Measurements from ENCODE around the gene RBM38. TPM values are rescaled to one million over a fixed set of nuclear protein-coding genes. Genes with fewer than 3 reads are reported as not detected.
A peak's percentile ranks its signal among the peaks of the same experiment; 100 is the strongest.

RBM38 gene
- polyA plus RNA-seq, 2 of the 4 experiments (the other 2 are of a cell fraction), result 6.6 to 14.2 TPM

GRCh38 chr20:57437672-57438330 lies 46.6 kb downstream of the RBM38 start:
- peaks cover 5% of the 10 kb centered on the region; the same call in 1 of the 3 replicates for H3K9me3 ChIP-seq
- H3K4me1 ChIP-seq, result peaks cover 3% of the 10 kb centered on the region; the same call in 1 of the 3 replicates
- ChIA-PET POLR2A (no interaction called here), CTCF (interaction anchor here (1.3 to 1.6 kb wide), 2 partner anchors 9 to 25 kb away, joined by 6 read pairs; no protein-coding TSS in a partner anchor)
- ATAC-seq, result no peak
- no peak overlapping the region for H3K4me2 ChIP-seq
- no peak overlapping the region for H3K4me3 ChIP-seq
- no peak overlapping the region for H3K27ac ChIP-seq
- FAIRE-seq, result no peak
- no peak for DNase-seq (ENCODE audit: low read depth in 1 of 2, low spot score in 1 of 2)
- 88% methylated on average over 13 of the region's 18 CpGs for WGBS (ENCODE audit: missing lambda C conversion rate)
- TF ChIP-seq RARB (CRISPR knock-in tag; IDR thresholded peaks at IDR 0.05) (no peak), EP300 (IDR thresholded peaks at IDR 0.05) (no peak), FOXS1 (CRISPR knock-in tag; IDR thresholded peaks at IDR 0.05) (no peak), MYC (IDR thresholded peaks at IDR 0.05; ENCODE audit: borderline replicate concordance, low read length) (no peak), CHD2 (IDR thresholded peaks at IDR 0.05; ENCODE audit: low read length, partially characterized antibody) (no peak), BHLHE40 (IDR thresholded peaks at IDR 0.05; ENCODE audit: low read depth, low read length) (no peak), TFCP2L1 (CRISPR knock-in tag; IDR thresholded peaks at IDR 0.05) (no peak), ESRRA (IDR thresholded peaks at IDR 0.05; ENCODE audit: borderline replicate concordance, low read length) (no peak), HDAC2 (IDR thresholded peaks at IDR 0.05) (no peak), POLR2A (IDR thresholded peaks at IDR 0.05; ENCODE audit: low read length) (no peak), NPAS2 (CRISPR knock-in tag; IDR thresholded peaks at IDR 0.05; ENCODE audit: borderline replicate concordance) (no peak)

GRCh38 chr20:57438552-57438951 lies 47.4 kb downstream of the RBM38 start:
- POLR2A ChIA-PET, result no interaction called here
- ATAC-seq, result no peak
- CTCF ChIA-PET, result interaction anchor here (1.0 to 1.4 kb wide), 3 partner anchors 40 to 60 kb away, joined by 3 read pairs; no protein-coding TSS in a partner anchor
- Histone ChIP-seq H3K4me2 (no peak overlapping the region), H3K27ac (no peak overlapping the region), H3K4me3 (no peak overlapping the region), H3K9me3 (peaks cover 5% of the 10 kb centered on the region; the same call in 1 of the 3 replicates), H3K4me1 (peaks cover 3% of the 10 kb centered on the region; the same call in 1 of the 3 replicates)
- no peak for TF ChIP-seq ESRRA (IDR thresholded peaks at IDR 0.05; ENCODE audit: borderline replicate concordance, low read length)
- TF ChIP-seq KDM1A (IDR thresholded peaks at IDR 0.05; ENCODE audit: low read depth), result no peak
- TF ChIP-seq ZSCAN20 (CRISPR knock-in tag; IDR thresholded peaks at IDR 0.05), result no peak
- no peak for FAIRE-seq
- no peak for DNase-seq (ENCODE audit: low read depth in 1 of 2, low spot score in 1 of 2)
- WGBS (ENCODE audit: missing lambda C conversion rate), result 73% methylated on average over 4 of the region's 5 CpGs

GRCh38 chr20:57439432-57439831 lies 48.2 kb downstream of the RBM38 start:
- Histone ChIP-seq H3K4me3 (no peak overlapping the region), H3K4me1 (peaks cover 3% of the 10 kb centered on the region; the same call in 1 of the 3 replicates), H3K27ac (no peak overlapping the region), H3K9me3 (peaks cover 5% of the 10 kb centered on the region; the same call in 1 of the 3 replicates), H3K4me2 (peak overlapping the region; percentile 30; the same call in 2 of the 3 replicates)
- ChIA-PET CTCF (interaction anchor here (0.7 to 1.5 kb wide), 5 partner anchors 39 to 59 kb away, joined by 3 read pairs; no protein-coding TSS in a partner anchor), POLR2A (no interaction called here)
- 31% methylated on average over 4 of the region's 6 CpGs for WGBS (ENCODE audit: missing lambda C conversion rate)
- DNase-seq (ENCODE audit: low read depth in 1 of 2, low spot score in 1 of 2), result peak in 1 of 2 experiments; percentile 29
- peak; percentile 32 to 40; a peak in 1 of 6 replicates for ATAC-seq
- TF ChIP-seq MYC (IDR thresholded peaks at IDR 0.05; ENCODE audit: borderline replicate concordance, low read length) (no peak), CHD2 (IDR thresholded peaks at IDR 0.05; ENCODE audit: low read length, partially characterized antibody) (no peak), MAFK (IDR thresholded peaks at IDR 0.05; ENCODE audit: partially characterized antibody) (no peak), MAX (IDR thresholded peaks at IDR 0.05) (no peak), ZNF302 (CRISPR knock-in tag; IDR thresholded peaks at IDR 0.05) (no peak), HES2 (IDR thresholded peaks at IDR 0.05) (no peak), JUN (IDR thresholded peaks at IDR 0.05) (no peak)
- no peak for FAIRE-seq

- CTCF ChIA-PET, result interaction anchor here (0.7 to 1.5 kb wide), 4 partner anchors 39 to 59 kb away, joined by 3 read pairs; no protein-coding TSS in a partner anchor
- no peak for FAIRE-seq
Measured at GRCh38 chr20:57439993-57440392, 48.8 kb downstream of the RBM38 start.

More at GRCh38 chr20:57439993-57440392, 48.8 kb downstream of the RBM38 start:
- Histone ChIP-seq H3K4me3 (no peak overlapping the region), H3K4me1 (peaks cover 3% of the 10 kb centered on the region; the same call in 1 of the 3 replicates), H3K4me2 (no peak overlapping the region), H3K9me3 (peaks cover 5% of the 10 kb centered on the region; the same call in 1 of the 3 replicates), H3K27ac (no peak overlapping the region)
- 88% methylated on average over 7 of the region's 7 CpGs for WGBS (ENCODE audit: missing lambda C conversion rate)
- DNase-seq (ENCODE audit: low read depth in 1 of 2, low spot score in 1 of 2), result no peak
- no peak for TF ChIP-seq REST (IDR thresholded peaks at IDR 0.05)
- no peak for ATAC-seq
- POLR2A ChIA-PET, result no interaction called here
